Peyer's patch (tissue), 4 donors: Measurements from ENCODE around the gene GNAI3. TPM values are rescaled to one million over a fixed set of nuclear protein-coding genes. Genes with fewer than 3 reads are reported as not detected.

Source experiments
- DNase-seq, 3 donors: peaks; one replicate each; pipeline ENCODE4 v3.0.0-alpha.2; 2017 to 2019
- H3K27ac ChIP-seq, 4 donors: fragments of 200-600 bp; sonication (generic); one replicate each; pipeline ENCODE4 v1.5.1; 2016 to 2019
- H3K27me3 ChIP-seq, 2 donors: fragments of 200-600 bp; sonication (generic); one replicate each; pipeline ENCODE4 v1.5.1; 2019
- H3K36me3 ChIP-seq, 3 donors: fragments of 200-600 bp; sonication (generic); one replicate each; pipeline ENCODE4 v1.5.1; 2016 to 2019
- H3K4me1 ChIP-seq, 4 donors: fragments of 200-600 bp; sonication (generic); one replicate each; pipeline ENCODE4 v1.5.1; 2016 to 2019
- H3K4me3 ChIP-seq, 4 donors: fragments of 200-600 bp; sonication (generic); 1 replicate in 3 of 4; 2 replicates in 1 of 4; pipeline ENCODE4 v1.5.1; 2016 to 2019; ENCODE audit warnings: mild to moderate bottlenecking in 1 of 4
- H3K9me3 ChIP-seq, 4 donors: fragments of 200-600 bp; sonication (generic); one replicate each; pipeline ENCODE4 v1.5.1; 2016 to 2019; ENCODE audit warnings: mild to moderate bottlenecking in 1 of 4
- CTCF ChIP-seq, 6 experiments: fragments of 450-650 bp in 4 of 6; fragments of 200-600 bp in 2 of 6; sonication (generic) in 1 of 6; IDR thresholded peaks; one replicate each; pipeline ENCODE4 v1.5.1; 2017 to 2019; ENCODE audit warnings: antibody characterized with exemption in 6 of 6, mild to moderate bottlenecking in 3 of 6, moderate library complexity in 1 of 6
- POLR2A ChIP-seq, 2 donors: fragments of 450-650 bp; IDR thresholded peaks; one replicate each; pipeline ENCODE4 v1.5.1; 2017; ENCODE audit warnings: antibody characterized with exemption in 2 of 2, mild to moderate bottlenecking in 2 of 2, moderate library complexity in 2 of 2
- total RNA-seq, 4 donors: library from RNA; depleted of rRNA; stranded (reverse); fragments of >200 nt; gene quantifications; one replicate each; pipeline ENCODE4 v1.1.0, GENCODE V29; 2016

The GNAI3 gene
- total RNA-seq, 4 donors from 2014 or later, result 4.1 to 6.8 (median 5.8) TPM

GRCh38 chr1:109605381-109605780 is 57.0 kb downstream of the GNAI3 start:
- TF ChIP-seq CTCF (IDR thresholded peaks at IDR 0.05) (no peak), POLR2A (IDR thresholded peaks at IDR 0.05) (no peak)
- DNase-seq, result no peak
- Histone ChIP-seq H3K27ac (no peak overlapping the region), H3K4me1 (no peaks in the 10 kb centered on the region), H3K36me3 (no peaks in the 10 kb centered on the region), H3K9me3 (no peaks in the 10 kb centered on the region), H3K4me3 (no peak overlapping the region), H3K27me3 (no peaks in the 10 kb centered on the region)

DNA sequence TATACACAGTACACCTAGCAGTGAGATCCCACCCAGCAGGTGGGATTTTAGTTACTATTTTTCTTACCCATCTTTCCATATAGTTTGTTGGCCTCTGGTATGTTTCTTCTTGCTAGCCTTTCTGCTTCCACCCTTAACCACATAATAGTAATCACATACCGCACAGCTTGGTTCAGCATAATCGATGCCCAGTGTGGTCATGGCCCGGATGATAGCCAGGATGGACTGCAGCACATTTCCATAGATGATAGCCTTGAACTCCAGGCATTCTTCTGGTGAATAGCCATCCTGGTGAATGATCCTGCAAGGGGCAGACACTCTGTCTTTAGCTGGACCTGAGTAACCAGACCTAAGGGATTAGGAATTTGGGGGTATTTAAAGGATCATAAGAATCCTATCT is 61.5 kb downstream of the GNAI3 start:
- Histone ChIP-seq H3K27ac (no peak overlapping the region), H3K9me3 (no peaks in the 10 kb centered on the region), H3K27me3 (no peaks in the 10 kb centered on the region), H3K36me3 (no peaks in the 10 kb centered on the region), H3K4me3 (no peak overlapping the region), H3K4me1 (no peaks in the 10 kb centered on the region)
- no peak for DNase-seq
- no peak for TF ChIP-seq POLR2A (IDR thresholded peaks at IDR 0.05)
- TF ChIP-seq CTCF (IDR thresholded peaks at IDR 0.05), result no peak

GRCh38 chr1:109610609-109611307 is 62.3 kb downstream of the GNAI3 start:
- no peak for DNase-seq
- Histone ChIP-seq H3K4me1 (no peaks in the 10 kb centered on the region), H3K4me3 (no peak overlapping the region), H3K36me3 (no peaks in the 10 kb centered on the region), H3K9me3 (no peaks in the 10 kb centered on the region), H3K27ac (no peak overlapping the region), H3K27me3 (no peaks in the 10 kb centered on the region)
- TF ChIP-seq CTCF (IDR thresholded peaks at IDR 0.05), result no peak
- no peak for TF ChIP-seq POLR2A (IDR thresholded peaks at IDR 0.05)

- no peak overlapping the region for H3K4me3 ChIP-seq
- H3K9me3 ChIP-seq, result no peaks in the 10 kb centered on the region
- H3K27me3 ChIP-seq, result no peaks in the 10 kb centered on the region
- H3K4me1 ChIP-seq, result no peaks in the 10 kb centered on the region
- no peaks in the 10 kb centered on the region for H3K36me3 ChIP-seq
- TF ChIP-seq CTCF (IDR thresholded peaks at IDR 0.05) (no peak), POLR2A (IDR thresholded peaks at IDR 0.05) (no peak)
- DNase-seq, result no peak
- no peak overlapping the region for H3K27ac ChIP-seq
Observed at GRCh38 chr1:109611308-109611990, 63.0 kb downstream of the GNAI3 start.

DNA sequence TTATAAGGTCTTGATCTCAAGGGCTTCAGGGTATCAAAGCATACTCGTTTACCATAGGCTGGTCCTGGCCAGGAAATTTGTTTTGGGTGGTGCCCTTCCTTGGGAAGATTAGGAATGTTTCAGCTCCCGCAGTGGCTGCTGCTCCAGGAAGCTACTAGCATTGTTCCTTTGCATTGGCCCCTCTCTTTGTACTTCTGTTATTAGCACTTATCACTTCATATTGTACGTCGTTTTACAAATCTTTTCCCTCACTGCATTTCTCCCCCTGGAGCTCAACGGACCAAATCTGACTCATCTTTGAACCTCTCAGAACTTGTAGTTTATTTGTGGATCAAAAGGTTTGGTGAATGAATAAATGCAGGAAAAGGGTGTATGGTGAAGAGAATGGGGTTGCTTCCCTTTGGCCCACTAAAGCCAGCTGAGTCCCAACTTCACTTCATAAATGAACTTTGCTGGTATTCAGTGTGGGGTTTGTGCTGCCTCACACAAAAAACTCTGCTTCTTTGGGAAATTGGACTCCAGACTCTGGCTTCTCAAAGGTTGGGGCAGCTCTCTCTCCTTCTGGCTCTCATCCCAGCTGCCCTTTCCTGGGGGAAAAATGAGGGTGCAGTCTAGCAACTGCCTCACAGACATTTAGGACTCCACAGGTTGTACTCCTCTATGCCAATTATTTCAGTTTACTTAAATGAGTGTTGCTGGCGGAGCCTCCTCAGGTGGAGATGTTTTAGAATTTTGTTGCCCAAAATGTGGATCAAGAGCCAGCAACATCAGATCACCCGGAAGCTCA is 65.1 kb downstream of the GNAI3 start:
- H3K9me3 ChIP-seq, result no peaks in the 10 kb centered on the region
- no peak for DNase-seq
- H3K27me3 ChIP-seq, result no peaks in the 10 kb centered on the region
- no peak overlapping the region for H3K27ac ChIP-seq
- TF ChIP-seq POLR2A (IDR thresholded peaks at IDR 0.05) (no peak), CTCF (IDR thresholded peaks at IDR 0.05) (no peak)
- H3K36me3 ChIP-seq, result no peaks in the 10 kb centered on the region
- H3K4me1 ChIP-seq, result peaks cover 0 to 9% (median 0%) of the 10 kb centered on the region in 4 donors
- H3K4me3 ChIP-seq, result no peak overlapping the region
